Measurements from ENCODE around the gene OTOA.
"Not testable (repeated sequence)": the region's sequence is repeated elsewhere in the genome, so short reads cannot be mapped to it uniquely, and the experiment has no call there.

The OTOA gene

GRCh38 chr16:21639493-21639892 lies 24.3 kb upstream of the OTOA start:
- DNase-seq (ENCODE audit: low read depth in 2 of 2, low spot score in 1 of 2) = no peak

GRCh38 chr16:21641916-21642315 lies 21.9 kb upstream of the OTOA start:
- DNase-seq (ENCODE audit: low read depth in 2 of 2, low spot score in 1 of 2) = no peak

GRCh38 chr16:21642861-21643260 lies 20.9 kb upstream of the OTOA start:
- DNase-seq (ENCODE audit: low read depth in 2 of 2, low spot score in 1 of 2) = no peak

- no peak for DNase-seq (ENCODE audit: low read depth in 2 of 2, low spot score in 1 of 2)
Observed at GRCh38 chr16:21643785-21644184, 20.0 kb upstream of the OTOA start.

- DNase-seq (ENCODE audit: low read depth in 2 of 2, low spot score in 1 of 2) = no peak
Observed at GRCh38 chr16:21644674-21645073, 19.1 kb upstream of the OTOA start.

- no peak for DNase-seq (ENCODE audit: low read depth in 2 of 2, low spot score in 1 of 2)
Observed at GRCh38 chr16:21645261-21645721, 18.5 kb upstream of the OTOA start.

GRCh38 chr16:21646091-21646490 lies 17.7 kb upstream of the OTOA start:
- DNase-seq (ENCODE audit: low read depth in 2 of 2, low spot score in 1 of 2) = no peak

- peak in 1 of 2 donors; percentile 41 for DNase-seq (ENCODE audit: low read depth in 2 of 2, low spot score in 1 of 2)
Observed at GRCh38 chr16:21646721-21647561, 16.8 kb upstream of the OTOA start.

- no peak for DNase-seq (ENCODE audit: low read depth in 2 of 2, low spot score in 1 of 2)
Observed at GRCh38 chr16:21647562-21648164, 16.1 kb upstream of the OTOA start.

GRCh38 chr16:21649826-21650406 lies 13.9 kb upstream of the OTOA start:
- DNase-seq (ENCODE audit: low read depth in 2 of 2, low spot score in 1 of 2) = not testable (repeated sequence)

GRCh38 chr16:21650521-21650920 lies 13.2 kb upstream of the OTOA start:
- no peak for DNase-seq (ENCODE audit: low read depth in 2 of 2, low spot score in 1 of 2)

- DNase-seq (ENCODE audit: low read depth in 2 of 2, low spot score in 1 of 2) = no peak
Observed at GRCh38 chr16:21651515-21651914, 12.3 kb upstream of the OTOA start.

- DNase-seq (ENCODE audit: low read depth in 2 of 2, low spot score in 1 of 2) = no peak
Observed at GRCh38 chr16:21652453-21652852, 11.3 kb upstream of the OTOA start, which contains the start of gene IGSF6. TSS of gene IGSF6 (minus strand) at chr16:21652608. CDS start at chr16:21652598, 10 bp downstream.

GRCh38 chr16:21653571-21653970 lies 10.2 kb upstream of the OTOA start:
- no peak for DNase-seq (ENCODE audit: low read depth in 2 of 2, low spot score in 1 of 2)

GRCh38 chr16:21654466-21654865 lies 9.3 kb upstream of the OTOA start:
- DNase-seq (ENCODE audit: low read depth in 2 of 2, low spot score in 1 of 2) = no peak

GRCh38 chr16:21654881-21655280 lies 8.9 kb upstream of the OTOA start:
- DNase-seq (ENCODE audit: low read depth in 2 of 2, low spot score in 1 of 2) = no peak

- DNase-seq (ENCODE audit: low read depth in 2 of 2, low spot score in 1 of 2) = peak in 1 of 2 donors; percentile 15
Observed at GRCh38 chr16:21656795-21657768, 6.7 kb upstream of the OTOA start.

GRCh38 chr16:21659124-21659523 lies 4.6 kb upstream of the OTOA start:
- no peak for DNase-seq (ENCODE audit: low read depth in 2 of 2, low spot score in 1 of 2)

- no peak for DNase-seq (ENCODE audit: low read depth in 2 of 2, low spot score in 1 of 2)
Observed at GRCh38 chr16:21664801-21665492, 1.2 kb downstream of the OTOA start.

GRCh38 chr16:21666772-21667171 lies 3.0 kb downstream of the OTOA start:
- no peak for DNase-seq (ENCODE audit: low read depth in 2 of 2, low spot score in 1 of 2)
